GM23338 (cell line): ENCODE data around the gene PSMD11. TPM values are rescaled to one million over a fixed set of nuclear protein-coding genes. Genes with fewer than 3 reads are reported as not detected.

Source experiments
- ATAC-seq: fragments of 200-7000 bp; cut with Tn5 transposase; 3 replicates; pipeline ENCODE4 v1.9.1; 2020
- DNase-seq: peaks from one replicate; pipeline ENCODE4 v3.0.0-alpha.2; 2015; ENCODE audit warnings: low spot score
- H2AFZ ChIP-seq: fragments of 200-600 bp; sonication (generic); 2 replicates; pipeline ENCODE4 v1.8.0; 2016; ENCODE audit warnings: antibody characterized with exemption, mild to moderate bottlenecking, moderate library complexity
- H3F3A ChIP-seq: fragments of 200-600 bp; sonication (generic); replicated peaks from 2 replicates; pipeline ENCODE4 v1.8.0; 2017; ENCODE audit warnings: antibody characterized with exemption, mixed run types, low read depth
- H3K27ac ChIP-seq: fragments of 200-600 bp; sonication (generic); 2 replicates; pipeline ENCODE4 v1.6.1; 2016; ENCODE audit warnings: low read depth
- H3K27me3 ChIP-seq: fragments of 200-600 bp; sonication (generic); 2 replicates; pipeline ENCODE4 v1.8.0; 2016; ENCODE audit warnings: mild to moderate bottlenecking, mixed run types, moderate library complexity; ENCODE audit not compliant: insufficient read depth
- H3K36me3 ChIP-seq: fragments of 200-600 bp; sonication (generic); 2 replicates; pipeline ENCODE4 v1.8.0; 2016; ENCODE audit warnings: mild to moderate bottlenecking; ENCODE audit not compliant: insufficient read depth
- H3K4me1 ChIP-seq: fragments of 200-600 bp; sonication (generic); 2 replicates; pipeline ENCODE4 v1.8.0; 2016; ENCODE audit warnings: mild to moderate bottlenecking, moderate library complexity; ENCODE audit not compliant: insufficient read depth
- H3K4me2 ChIP-seq: fragments of 200-600 bp; sonication (generic); 2 replicates; pipeline ENCODE4 v1.7.1; 2017; ENCODE audit warnings: mixed run types
- H3K4me3 ChIP-seq: fragments of 200-600 bp; sonication (generic); 2 replicates; pipeline ENCODE4 v1.6.1; 2016; ENCODE audit warnings: mixed run types
- H3K79me2 ChIP-seq: fragments of 200-600 bp; sonication (generic); replicated peaks from 2 replicates; pipeline ENCODE4 v1.8.0; 2017; ENCODE audit warnings: mild to moderate bottlenecking; ENCODE audit not compliant: insufficient read depth
- H3K9me2 ChIP-seq: fragments of 200-600 bp; sonication (generic); 2 replicates; pipeline ENCODE4 v1.8.0; 2017; ENCODE audit not compliant: insufficient read depth
- H4K20me1 ChIP-seq: fragments of 200-600 bp; sonication (generic); replicated peaks from 2 replicates; pipeline ENCODE4 v1.8.0; 2017; ENCODE audit warnings: mild to moderate bottlenecking; ENCODE audit not compliant: insufficient read depth
- H3K27ac Mint-ChIP-seq: 2 replicates; pipeline ENCODE4 v1.8.0; 2020; ENCODE audit warnings: inconsistent platforms, mild to moderate bottlenecking, moderate library complexity, mixed read lengths
- H3K27me3 Mint-ChIP-seq: 3 replicates; pipeline ENCODE4 v1.8.0; 2022; ENCODE audit warnings: low read depth, mild to moderate bottlenecking, moderate library complexity, mixed read lengths, inconsistent platforms; ENCODE audit not compliant: insufficient read depth, poor library complexity
- H3K36me3 Mint-ChIP-seq: 3 replicates; pipeline ENCODE4 v1.8.0; 2021; ENCODE audit warnings: low read depth, mild to moderate bottlenecking, inconsistent platforms, moderate library complexity, mixed read lengths
- H3K4me1 Mint-ChIP-seq: 3 replicates; pipeline ENCODE4 v1.8.0; 2020; ENCODE audit warnings: mild to moderate bottlenecking, inconsistent platforms, mixed read lengths
- H3K4me3 Mint-ChIP-seq: 3 replicates; pipeline ENCODE4 v1.8.0; 2021; ENCODE audit warnings: moderate library complexity, mild to moderate bottlenecking, inconsistent platforms, mixed read lengths
- H3K9me3 Mint-ChIP-seq: 3 replicates; pipeline ENCODE4 v1.8.0; 2020; ENCODE audit warnings: moderate library complexity, mild to moderate bottlenecking, inconsistent platforms, mixed read lengths
- CREB1 ChIP-seq: fragments of 250-450 bp; sonication (Bioruptor Pico); IDR thresholded peaks from 2 replicates; pipeline ENCODE4 v1.5.0; 2020; ENCODE audit warnings: low read depth, mild to moderate bottlenecking, moderate library complexity
- CTCF ChIP-seq, 2 experiments: fragments of 200-600 bp in 1 of 2; sonication (generic) in 1 of 2; conservative IDR thresholded peaks; 2 replicates each; pipeline versions ENCODE4 v1.5.1 to v1.6.1; 2016 to 2017; ENCODE audit warnings: antibody characterized with exemption in 2 of 2, low read depth in 2 of 2, mild to moderate bottlenecking in 2 of 2, moderate library complexity in 1 of 2
- ETS1 ChIP-seq: IDR thresholded peaks from 2 replicates; pipeline ENCODE4 v1.6.1; 2016; ENCODE audit warnings: antibody characterized with exemption
- EZH2 ChIP-seq: fragments of 200-600 bp; sonication (generic); IDR thresholded peaks from one replicate; pipeline ENCODE4 v1.8.0; 2017; ENCODE audit warnings: antibody characterized with exemption, mild to moderate bottlenecking, low read depth; ENCODE audit not compliant: unreplicated experiment
- EZH2phosphoT487 ChIP-seq: fragments of 200-600 bp; sonication (generic); IDR thresholded peaks from one replicate; pipeline ENCODE4 v1.8.1; 2018; ENCODE audit warnings: antibody characterized with exemption; ENCODE audit not compliant: unreplicated experiment
- JUNB ChIP-seq: IDR thresholded peaks from one replicate; pipeline ENCODE4 v1.6.1; 2016; ENCODE audit warnings: antibody characterized with exemption; ENCODE audit not compliant: unreplicated experiment
- NANOG ChIP-seq: IDR thresholded peaks from 2 replicates; pipeline ENCODE4 v1.6.1; 2016; ENCODE audit warnings: antibody characterized with exemption, borderline replicate concordance
- POLR2AphosphoS5 ChIP-seq: IDR thresholded peaks from 2 replicates; pipeline ENCODE4 v1.6.1; 2016; ENCODE audit warnings: antibody characterized with exemption, low read depth
- REST ChIP-seq: IDR thresholded peaks from one replicate; pipeline ENCODE4 v1.6.1; 2018; ENCODE audit warnings: antibody characterized with exemption; ENCODE audit not compliant: unreplicated experiment
- STAT1 ChIP-seq: IDR thresholded peaks from one replicate; pipeline ENCODE4 v1.6.1; 2016; ENCODE audit warnings: antibody characterized with exemption; ENCODE audit not compliant: unreplicated experiment
- ZNF114 ChIP-seq: fragments of 250-450 bp; sonication (Bioruptor Pico); IDR thresholded peaks from 2 replicates; pipeline ENCODE4 v1.5.0; 2020; ENCODE audit warnings: mild to moderate bottlenecking, moderate library complexity
- ZNF331 ChIP-seq: fragments of 250-450 bp; sonication (Bioruptor Pico); IDR thresholded peaks from 2 replicates; pipeline ENCODE4 v1.5.0; 2020; ENCODE audit warnings: low read depth, mild to moderate bottlenecking, moderate library complexity
- ZNF462 ChIP-seq: fragments of 250-450 bp; sonication (Bioruptor Pico); IDR thresholded peaks from 2 replicates; pipeline ENCODE4 v1.5.0; 2020; ENCODE audit warnings: mild to moderate bottlenecking, moderate library complexity
- polyA plus RNA-seq: library from polyadenylated mRNA; unstranded; fragments of >200 nt; fragmentation: Nextera tagmentation; extraction: Ambion mirVana; gene quantifications from 2 replicates; pipeline ENCODE4 v1.2.1, GENCODE V29; 2016
- total RNA-seq: library from RNA; depleted of rRNA; stranded (reverse); fragments of >200 nt; shearing (Covaris generic); gene quantifications from 2 replicates; pipeline ENCODE4 v1.2.3, GENCODE V29; 2014

Gene PSMD11
- total and polyA plus RNA-seq, 2 experiments from 2014 or later = 180 to 360 TPM

DNA sequence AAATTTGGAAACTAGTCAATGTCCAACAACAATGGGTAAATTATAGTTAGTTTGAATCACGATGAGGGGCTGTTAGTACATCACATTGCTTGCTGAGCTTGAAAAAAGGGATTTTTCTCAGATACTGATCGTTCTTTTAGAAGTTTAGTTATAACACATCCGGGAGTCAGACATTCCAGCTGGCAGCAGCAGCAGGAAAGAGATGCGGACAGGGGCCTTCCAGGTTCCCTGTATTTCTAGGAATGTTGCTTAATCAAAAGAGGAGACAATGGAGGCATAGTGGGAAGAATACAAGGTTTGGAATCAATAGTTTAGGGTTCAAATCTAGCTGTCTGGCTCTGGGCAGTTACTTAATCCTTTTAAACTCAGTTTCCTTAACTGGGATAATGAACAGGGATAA is 70.3 kb downstream of the PSMD11 start:
- Mint-ChIP-seq H3K36me3 (no peaks in the 10 kb centered on the region), H3K27ac (no peak overlapping the region), H3K4me3 (no peak overlapping the region), H3K4me1 (peaks cover 47% of the 10 kb centered on the region), H3K27me3 (peaks cover 14% of the 10 kb centered on the region), H3K9me3 (no peaks in the 10 kb centered on the region)
- no peak for ATAC-seq
- Histone ChIP-seq H3K9me2 (no peaks in the 10 kb centered on the region), H2AFZ (no peak overlapping the region), H3K79me2 (no peaks in the 10 kb centered on the region), H3K4me3 (no peak overlapping the region), H3K27ac (no peak overlapping the region), H4K20me1 (no peaks in the 10 kb centered on the region), H3K27me3 (no peaks in the 10 kb centered on the region), H3K36me3 (no peaks in the 10 kb centered on the region), H3F3A (peaks cover 9% of the 10 kb centered on the region), H3K4me2 (no peak overlapping the region), H3K4me1 (peaks cover 37% of the 10 kb centered on the region)
- DNase-seq = peak; percentile 27
- TF ChIP-seq REST = no peak
- no peak for TF ChIP-seq EZH2
- no peak for TF ChIP-seq CTCF (conservative IDR thresholded peaks at IDR 0.05; ENCODE audit: low read depth in 2 of 2)
- TF ChIP-seq CREB1 = no peak
- no peak for TF ChIP-seq NANOG
- TF ChIP-seq ZNF114 (CRISPR knock-in tag) = no peak
- TF ChIP-seq POLR2AphosphoS5 = no peak
- TF ChIP-seq ETS1 = no peak
- TF ChIP-seq EZH2phosphoT487 = no peak
- no peak for TF ChIP-seq JUNB
- TF ChIP-seq ZNF331 (CRISPR knock-in tag) = no peak
- TF ChIP-seq STAT1 = no peak
- no peak for TF ChIP-seq ZNF462 (CRISPR knock-in tag)
